HG03280 (cell line): ENCODE data around the gene EIF2S2.
"Not testable (repeated sequence)": the region's sequence is repeated elsewhere in the genome, so short reads cannot be mapped to it uniquely, and the experiment has no call there.

Source experiments
- ATAC-seq: cut with Tn5 transposase; IDR thresholded peaks from one replicate; pipeline ENCODE4 v1.9.1; 2021; ENCODE audit warnings: mild to moderate bottlenecking, moderate library complexity; ENCODE audit not compliant: unreplicated experiment

Gene EIF2S2

GRCh38 chr20:34111702-34112599 lies at the start of gene EIF2S2:
Gene EIF2S2, minus strand, starts transcription at chr20:34112243. Its CDS starts 133 bp downstream, at chr20:34112110.
- peak; percentile 92 for ATAC-seq

- not testable (repeated sequence) for ATAC-seq
These were observed 45.7 kb upstream of the EIF2S2 start for GRCh38 chr20:34157697-34158096.

- ATAC-seq = no peak
These were observed 43.8 kb upstream of the EIF2S2 start for GRCh38 chr20:34155836-34156235.

GRCh38 chr20:34153169-34153568 lies 41.1 kb upstream of the EIF2S2 start:
- not testable (repeated sequence) for ATAC-seq

DNA sequence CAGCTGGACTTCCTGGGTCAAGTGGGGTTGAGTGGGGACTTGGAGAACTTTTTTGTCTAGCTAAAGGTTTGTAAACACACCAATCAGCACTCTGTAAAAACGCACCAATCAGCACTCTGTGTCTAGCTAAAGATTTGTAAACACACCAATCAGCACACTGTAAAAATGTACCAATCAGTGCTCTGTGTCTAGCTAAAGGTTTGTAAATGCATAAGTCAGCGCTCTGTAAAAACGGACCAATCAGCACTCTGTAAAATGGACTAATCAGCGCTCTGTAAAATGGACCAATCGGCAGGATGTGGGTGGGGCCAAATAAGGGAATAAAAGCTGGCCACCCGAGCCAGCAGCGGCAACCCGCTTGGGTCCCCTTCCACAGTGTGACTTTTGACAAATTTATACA lies 40.0 kb upstream of the EIF2S2 start:
- not testable (repeated sequence) for ATAC-seq

DNA sequence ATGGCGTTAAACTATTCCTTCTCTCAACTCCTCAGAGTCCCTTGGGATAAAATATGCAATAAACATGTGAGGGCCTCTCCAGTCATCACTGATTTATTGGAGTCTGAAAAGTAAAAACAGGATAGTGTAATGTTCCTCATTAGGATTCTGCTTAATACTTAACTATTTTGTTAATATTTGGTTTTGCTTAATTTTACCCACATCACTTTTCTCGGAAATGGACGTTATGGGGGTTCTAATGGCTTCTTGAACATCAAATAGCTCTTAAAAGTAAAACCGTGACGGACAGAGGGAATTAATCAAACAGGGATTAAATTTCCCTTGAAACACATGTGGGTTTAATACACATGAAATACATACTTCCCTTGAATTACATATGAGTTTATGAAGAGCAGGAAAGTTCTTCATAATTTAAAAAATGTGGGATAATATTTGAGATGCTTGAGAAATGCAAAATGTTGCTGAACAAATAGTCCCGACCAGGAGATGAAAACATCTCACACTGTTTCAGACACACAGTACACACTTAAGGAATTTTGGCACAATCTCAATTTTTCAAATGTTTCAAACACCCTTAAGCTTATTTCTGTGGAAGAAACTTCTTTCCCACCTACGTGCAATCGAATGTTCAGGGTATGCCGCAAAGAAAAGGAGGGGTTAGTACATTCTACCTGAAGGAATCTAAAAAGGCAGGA lies 38.4 kb upstream of the EIF2S2 start:
- no peak for ATAC-seq

DNA sequence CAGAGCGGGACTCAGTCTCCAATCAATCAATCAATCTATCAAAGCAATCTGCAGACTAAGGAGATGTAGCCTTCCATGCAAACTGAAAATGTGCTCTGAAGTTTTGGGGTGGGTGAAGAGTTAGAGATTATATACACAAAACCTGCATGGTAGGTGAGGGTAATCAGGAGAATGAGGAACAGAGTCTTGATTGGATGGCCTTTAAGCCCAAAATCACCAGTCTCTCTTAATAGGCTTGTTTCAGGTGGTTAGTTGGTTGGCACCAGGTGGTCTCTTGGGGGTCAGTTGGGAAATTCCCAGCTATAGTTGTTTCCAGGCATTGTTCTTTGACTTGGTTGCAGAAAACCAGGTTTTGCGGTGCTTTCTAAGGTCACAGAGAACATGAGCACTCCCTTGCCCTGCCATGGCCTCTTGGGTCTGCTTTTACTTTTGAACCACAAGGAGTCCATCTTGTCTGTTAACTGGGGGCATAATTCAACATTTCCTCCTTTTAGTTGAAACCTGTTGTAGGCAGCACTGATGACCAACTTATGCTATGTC lies 33.3 kb upstream of the EIF2S2 start:
- no peak for ATAC-seq

DNA sequence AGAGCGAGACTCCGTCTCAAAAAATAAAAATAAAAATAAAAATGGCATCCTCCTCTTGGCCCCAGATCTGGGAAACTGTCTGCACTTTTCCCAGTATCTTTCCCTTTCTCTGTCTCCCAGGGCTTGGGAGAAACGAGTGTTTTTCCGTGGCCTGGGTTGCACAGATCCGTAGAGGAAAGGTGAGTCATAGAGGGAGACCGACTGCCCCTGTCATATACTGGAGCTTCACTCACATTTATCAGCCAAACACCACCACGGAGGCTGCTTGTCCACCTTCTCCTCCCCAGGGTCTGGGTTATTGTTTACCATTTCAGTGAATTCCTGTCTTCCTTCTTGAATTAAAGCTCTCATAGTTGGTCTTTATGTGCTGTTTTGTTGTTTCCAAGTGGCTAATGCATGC lies 31.9 kb upstream of the EIF2S2 start:
- ATAC-seq = no peak

DNA sequence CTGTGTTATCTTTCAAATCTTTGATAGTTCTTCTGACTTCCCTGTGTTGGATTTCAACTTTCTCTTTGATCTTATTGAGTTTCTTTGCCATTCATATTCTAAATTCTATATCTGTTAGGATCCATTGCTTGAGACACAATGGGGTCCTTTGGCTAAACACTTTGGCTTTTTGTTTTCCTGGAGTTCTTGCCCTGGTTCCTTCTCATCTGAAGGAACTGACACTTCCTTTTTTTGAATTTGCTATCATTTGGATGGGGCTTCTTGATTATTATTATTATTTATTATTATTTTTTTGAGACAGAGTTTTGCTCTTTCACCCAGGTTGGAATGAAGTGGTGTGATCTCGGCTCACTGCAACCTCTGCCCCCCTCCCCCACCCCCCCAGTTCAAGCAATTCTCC lies 30.1 kb upstream of the EIF2S2 start:
- ATAC-seq = no peak

GRCh38 chr20:34141293-34141692 lies 29.2 kb upstream of the EIF2S2 start:
- ATAC-seq = no peak

GRCh38 chr20:34135525-34136275 lies 23.7 kb upstream of the EIF2S2 start:
- ATAC-seq = not testable (repeated sequence)

GRCh38 chr20:34133365-34133860 lies 21.4 kb upstream of the EIF2S2 start:
- not testable (repeated sequence) for ATAC-seq

- ATAC-seq = not testable (repeated sequence)
These were observed 20.9 kb upstream of the EIF2S2 start for GRCh38 chr20:34132943-34133342.

DNA sequence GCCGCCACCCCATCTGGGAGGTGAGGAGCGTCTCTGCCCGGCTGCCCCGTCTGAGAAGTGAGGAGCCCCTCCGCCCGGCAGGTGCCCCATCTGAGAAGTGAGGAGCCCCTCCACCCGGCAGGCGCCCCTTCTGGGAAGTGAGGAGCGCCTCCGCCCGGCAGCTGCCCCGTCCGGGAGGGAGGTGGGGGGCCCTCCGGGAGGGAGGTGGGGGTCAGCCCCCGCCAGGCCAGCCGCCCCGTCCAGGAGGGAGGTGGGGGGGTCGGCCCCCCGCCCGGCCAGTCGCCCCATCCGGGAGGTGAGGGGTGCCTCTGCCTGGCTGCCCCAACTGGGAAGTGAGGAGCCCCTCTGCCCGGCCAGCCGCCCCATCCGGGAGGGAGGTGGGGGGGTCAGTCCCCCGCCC lies 20.4 kb upstream of the EIF2S2 start:
- ATAC-seq = not testable (repeated sequence)

DNA sequence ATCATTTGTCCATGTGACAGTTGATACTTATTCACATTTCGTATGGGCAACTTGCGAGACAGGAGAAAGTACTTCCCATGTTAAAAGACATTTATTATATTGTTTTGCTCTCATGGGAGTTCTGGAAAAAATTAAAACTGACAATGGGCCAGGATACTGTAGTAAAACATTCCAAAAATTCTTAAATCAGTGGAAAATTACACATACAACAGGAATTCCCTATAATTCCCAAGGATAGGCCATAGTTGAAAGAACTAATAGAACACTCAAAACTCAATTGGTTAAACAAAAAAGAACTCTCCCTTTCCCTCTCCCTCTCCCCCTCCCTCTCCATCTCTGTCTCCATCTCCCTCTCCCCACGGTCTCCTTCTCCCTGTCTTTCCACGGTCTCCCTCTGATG lies 19.4 kb upstream of the EIF2S2 start:
- no peak for ATAC-seq

- peak; percentile 52 for ATAC-seq
These were observed 17.6 kb upstream of the EIF2S2 start for GRCh38 chr20:34129518-34130162.

- no peak for ATAC-seq
These were observed 15.7 kb upstream of the EIF2S2 start for GRCh38 chr20:34127792-34128191.

GRCh38 chr20:34124469-34125249 lies 12.6 kb upstream of the EIF2S2 start:
- no peak for ATAC-seq

GRCh38 chr20:34123309-34123708 lies 11.3 kb upstream of the EIF2S2 start:
- ATAC-seq = no peak
